HUES48 (cell line): ENCODE measurements around the gene PSD2.

Source experiments
- H3K27ac ChIP-seq: one replicate; pipeline ENCODE4 v1.7.0; 2013; ENCODE audit warnings: low read depth, low read length, inconsistent platforms
- H3K27me3 ChIP-seq: 2 replicates; pipeline ENCODE4 v1.6.1; 2013; ENCODE audit warnings: mild to moderate bottlenecking, low read length; ENCODE audit not compliant: control insufficient read depth, insufficient read depth
- H3K36me3 ChIP-seq: 2 replicates; pipeline ENCODE4 v1.6.1; 2013; ENCODE audit warnings: low read length; ENCODE audit not compliant: control insufficient read depth, insufficient read depth
- H3K4me1 ChIP-seq: 2 replicates; pipeline ENCODE4 v1.6.1; 2013; ENCODE audit warnings: mild to moderate bottlenecking, low read length; ENCODE audit not compliant: control insufficient read depth, insufficient read depth
- H3K4me3 ChIP-seq: 2 replicates; pipeline ENCODE4 v1.5.1; 2013; ENCODE audit warnings: mild to moderate bottlenecking, low read depth, low read length
- H3K9ac ChIP-seq: 2 replicates; pipeline ENCODE4 v1.6.1; 2013; ENCODE audit warnings: mild to moderate bottlenecking, low read depth, low read length, moderate library complexity
- H3K9me3 ChIP-seq: 2 replicates; pipeline ENCODE4 v1.6.1; 2013; ENCODE audit warnings: low read length; ENCODE audit not compliant: control insufficient read depth, insufficient read depth

PSD2 gene

DNA sequence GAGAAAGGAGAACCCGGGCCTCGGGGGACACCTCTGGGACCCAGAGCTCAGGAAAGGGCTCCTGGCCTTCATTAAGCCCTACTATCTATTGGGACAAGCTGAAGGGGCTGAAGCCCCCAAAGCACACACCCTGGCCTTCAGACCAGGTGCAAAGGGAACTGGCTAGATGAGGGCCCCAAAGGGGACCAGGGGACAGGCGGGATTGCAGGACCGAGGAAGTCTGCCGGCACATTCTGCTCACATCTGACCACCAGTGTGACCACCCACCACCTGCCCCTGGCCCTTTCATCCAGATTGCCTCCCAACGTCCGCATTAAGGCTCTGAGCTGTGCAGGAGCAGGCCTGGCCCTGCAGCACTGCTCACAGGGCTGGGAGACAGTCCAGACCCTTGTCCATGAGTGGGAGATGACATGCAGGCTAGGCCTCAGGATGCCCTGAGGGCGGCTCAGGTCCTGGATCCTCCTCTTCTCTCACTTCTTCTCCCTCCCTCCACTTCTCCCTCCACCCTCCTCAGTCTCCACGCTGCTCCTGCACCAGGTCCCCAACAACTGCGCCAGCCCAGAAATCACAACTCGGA lies 19.2 kb downstream of the PSD2 start:
- no peak overlapping the region for H3K9ac ChIP-seq
- no peaks in the 10 kb centered on the region for H3K9me3 ChIP-seq
- H3K27me3 ChIP-seq, result no peaks in the 10 kb centered on the region
- H3K27ac ChIP-seq, result no peak overlapping the region
- no peaks in the 10 kb centered on the region for H3K36me3 ChIP-seq
- no peak overlapping the region for H3K4me3 ChIP-seq
- no peaks in the 10 kb centered on the region for H3K4me1 ChIP-seq

- H3K27me3 ChIP-seq, result no peaks in the 10 kb centered on the region
- H3K9ac ChIP-seq, result no peak overlapping the region
- no peaks in the 10 kb centered on the region for H3K36me3 ChIP-seq
- no peak overlapping the region for H3K4me3 ChIP-seq
- H3K27ac ChIP-seq, result no peak overlapping the region
- no peaks in the 10 kb centered on the region for H3K4me1 ChIP-seq
- no peaks in the 10 kb centered on the region for H3K9me3 ChIP-seq
Measured at GRCh38 chr5:139816566-139816965, 21.0 kb downstream of the PSD2 start.

- Histone ChIP-seq H3K4me3 (no peak overlapping the region), H3K27me3 (no peaks in the 10 kb centered on the region), H3K36me3 (no peaks in the 10 kb centered on the region), H3K9me3 (no peaks in the 10 kb centered on the region), H3K4me1 (no peaks in the 10 kb centered on the region), H3K9ac (no peak overlapping the region), H3K27ac (no peak overlapping the region)
Measured at GRCh38 chr5:139817362-139817761, 21.8 kb downstream of the PSD2 start.

- H3K4me3 ChIP-seq, result no peak overlapping the region
- no peaks in the 10 kb centered on the region for H3K9me3 ChIP-seq
- no peak overlapping the region for H3K9ac ChIP-seq
- no peak overlapping the region for H3K27ac ChIP-seq
- no peaks in the 10 kb centered on the region for H3K27me3 ChIP-seq
- H3K36me3 ChIP-seq, result no peaks in the 10 kb centered on the region
- no peaks in the 10 kb centered on the region for H3K4me1 ChIP-seq
Measured at GRCh38 chr5:139817970-139818369, 22.4 kb downstream of the PSD2 start.

- H3K4me3 ChIP-seq, result no peak overlapping the region
- no peaks in the 10 kb centered on the region for H3K9me3 ChIP-seq
- no peaks in the 10 kb centered on the region for H3K4me1 ChIP-seq
- H3K27ac ChIP-seq, result no peak overlapping the region
- H3K27me3 ChIP-seq, result no peaks in the 10 kb centered on the region
- no peak overlapping the region for H3K9ac ChIP-seq
- no peaks in the 10 kb centered on the region for H3K36me3 ChIP-seq
Measured at GRCh38 chr5:139820130-139820529, 24.5 kb downstream of the PSD2 start.

DNA sequence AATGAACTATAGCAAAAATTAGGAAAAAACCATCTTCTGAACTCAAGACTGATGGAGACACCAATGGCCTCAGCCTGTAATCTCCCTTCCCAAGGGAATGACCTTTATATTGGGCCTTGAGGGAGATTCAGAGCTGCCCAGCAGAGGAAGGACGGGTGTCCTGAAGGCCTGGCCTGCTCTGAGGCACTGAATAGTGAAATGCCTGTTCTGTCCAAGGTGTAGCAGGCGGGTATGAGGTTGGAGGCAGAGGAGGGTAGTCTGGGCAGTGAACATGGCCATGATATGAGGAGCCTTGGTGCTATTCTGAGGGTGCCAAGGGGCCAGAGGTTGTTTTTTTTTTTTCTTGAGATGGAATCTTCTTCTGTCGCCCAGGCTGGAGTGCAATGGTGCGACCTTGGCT lies 25.0 kb downstream of the PSD2 start:
- Histone ChIP-seq H3K36me3 (no peaks in the 10 kb centered on the region), H3K27ac (no peak overlapping the region), H3K9ac (no peak overlapping the region), H3K4me1 (no peaks in the 10 kb centered on the region), H3K4me3 (no peak overlapping the region), H3K9me3 (no peaks in the 10 kb centered on the region), H3K27me3 (no peaks in the 10 kb centered on the region)

GRCh38 chr5:139821806-139822552 lies 26.4 kb downstream of the PSD2 start:
- Histone ChIP-seq H3K4me3 (no peak overlapping the region), H3K36me3 (no peaks in the 10 kb centered on the region), H3K9me3 (no peaks in the 10 kb centered on the region), H3K27me3 (no peaks in the 10 kb centered on the region), H3K4me1 (no peaks in the 10 kb centered on the region), H3K27ac (no peak overlapping the region), H3K9ac (no peak overlapping the region)

- no peak overlapping the region for H3K27ac ChIP-seq
- H3K4me3 ChIP-seq, result no peak overlapping the region
- H3K9ac ChIP-seq, result no peak overlapping the region
- no peaks in the 10 kb centered on the region for H3K36me3 ChIP-seq
- H3K27me3 ChIP-seq, result no peaks in the 10 kb centered on the region
- no peaks in the 10 kb centered on the region for H3K4me1 ChIP-seq
- H3K9me3 ChIP-seq, result no peaks in the 10 kb centered on the region
Measured at GRCh38 chr5:139822553-139823425, 27.2 kb downstream of the PSD2 start.

- Histone ChIP-seq H3K27ac (no peak overlapping the region), H3K27me3 (no peaks in the 10 kb centered on the region), H3K36me3 (no peaks in the 10 kb centered on the region), H3K4me1 (no peaks in the 10 kb centered on the region), H3K9me3 (no peaks in the 10 kb centered on the region), H3K9ac (no peak overlapping the region), H3K4me3 (no peak overlapping the region)
Measured at GRCh38 chr5:139823757-139824355, 28.2 kb downstream of the PSD2 start.

DNA sequence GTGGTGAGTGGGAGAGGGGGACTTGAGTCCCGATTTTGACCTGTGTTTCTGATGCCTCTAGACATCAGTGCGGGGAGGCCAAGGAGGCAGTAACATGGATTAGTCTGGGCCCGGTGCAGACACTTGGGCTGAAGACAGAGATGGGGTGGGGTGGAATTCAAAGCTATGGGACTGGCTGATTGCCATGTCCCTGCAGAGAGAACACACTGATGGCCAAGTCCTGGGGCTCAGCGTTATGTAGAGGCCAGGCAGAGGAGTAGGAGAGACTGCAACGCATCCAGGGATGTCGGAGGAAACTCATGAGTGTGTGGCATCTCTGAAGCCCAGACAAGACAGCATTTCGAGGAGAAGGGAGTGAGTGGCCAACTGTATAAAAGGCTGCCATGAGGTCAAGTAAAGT lies 30.1 kb downstream of the PSD2 start:
- no peaks in the 10 kb centered on the region for H3K4me1 ChIP-seq
- H3K9ac ChIP-seq, result no peak overlapping the region
- no peak overlapping the region for H3K4me3 ChIP-seq
- no peaks in the 10 kb centered on the region for H3K9me3 ChIP-seq
- no peaks in the 10 kb centered on the region for H3K36me3 ChIP-seq
- no peaks in the 10 kb centered on the region for H3K27me3 ChIP-seq
- H3K27ac ChIP-seq, result no peak overlapping the region
